NOMO-1 treated with DMSO at 0.1 percent for 48 hours (cell line): Measurements from ENCODE around the gene OSBPL1A.
A peak's percentile ranks its signal among the peaks of the same experiment; 100 is the strongest.

Experiments used
- DNase-seq: peaks from one replicate; lab custom pipeline; 2025; ENCODE audit not compliant: unreplicated experiment; lab: John Stamatoyannopoulos, UW

Gene OSBPL1A

DNA sequence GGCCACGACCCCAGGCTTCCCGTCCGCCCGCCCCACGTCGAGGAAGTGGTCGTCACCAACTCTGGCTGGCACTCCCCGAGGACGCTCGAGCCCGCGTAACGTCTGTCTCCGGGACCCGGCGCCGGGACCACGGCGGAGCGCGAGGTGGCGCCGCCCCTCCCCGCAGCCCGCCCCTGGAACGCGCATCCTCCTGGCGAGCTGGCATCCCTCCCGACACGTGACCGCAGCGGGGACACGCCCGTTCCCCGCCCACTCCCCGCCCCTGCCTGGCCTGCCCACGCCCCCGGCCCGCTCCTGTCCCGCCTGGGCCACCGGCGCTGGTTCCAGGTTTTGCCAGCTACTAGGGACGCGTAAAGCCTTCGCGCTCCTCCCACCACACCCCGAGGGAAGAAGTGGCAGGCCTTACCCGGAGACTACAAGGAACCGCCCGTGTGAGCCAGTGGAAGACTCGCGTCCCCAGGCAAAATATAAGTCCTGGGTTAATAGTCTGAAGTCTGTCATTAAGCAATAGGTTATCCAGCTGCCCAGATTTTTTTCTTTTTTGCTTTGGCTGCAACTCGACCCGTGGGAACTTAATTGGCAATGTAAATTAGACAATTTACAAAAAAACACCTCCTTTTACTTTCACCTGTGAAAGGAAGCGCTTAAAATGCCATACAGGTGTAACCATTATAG is at the start of gene OSBPL1A:
OSBPL1A (minus strand) TSS at position 131 of the 675 bp plus-strand sequence. CDS start 20,291 bp downstream, outside the sequence.
- peak; percentile 97 for DNase-seq

GRCh38 chr18:24446953-24447538 is 49.4 kb upstream of the OSBPL1A start:
- peak; percentile 15 for DNase-seq

DNA sequence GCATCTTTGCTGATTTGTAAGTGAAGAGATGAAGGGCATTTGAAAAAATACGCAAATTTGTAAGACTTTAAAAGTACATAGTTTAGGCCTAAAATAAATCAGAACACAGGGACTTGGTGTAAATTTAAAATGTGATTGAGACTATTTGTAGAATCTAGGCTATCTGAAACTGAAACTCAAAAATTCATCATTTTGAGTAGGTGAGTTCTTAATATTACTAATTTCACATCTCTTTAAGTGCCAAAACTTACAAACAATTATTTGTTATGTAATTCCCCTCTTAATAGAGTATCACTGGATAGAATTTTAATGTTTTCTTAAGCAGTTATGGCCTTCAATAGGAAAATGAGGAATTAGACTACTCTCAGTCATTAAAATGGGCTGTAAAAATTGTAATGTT is 48.8 kb upstream of the OSBPL1A start:
- DNase-seq, result no peak

- peak; percentile 82 for DNase-seq
These were observed 46.2 kb upstream of the OSBPL1A start for GRCh38 chr18:24443870-24444269.

DNA sequence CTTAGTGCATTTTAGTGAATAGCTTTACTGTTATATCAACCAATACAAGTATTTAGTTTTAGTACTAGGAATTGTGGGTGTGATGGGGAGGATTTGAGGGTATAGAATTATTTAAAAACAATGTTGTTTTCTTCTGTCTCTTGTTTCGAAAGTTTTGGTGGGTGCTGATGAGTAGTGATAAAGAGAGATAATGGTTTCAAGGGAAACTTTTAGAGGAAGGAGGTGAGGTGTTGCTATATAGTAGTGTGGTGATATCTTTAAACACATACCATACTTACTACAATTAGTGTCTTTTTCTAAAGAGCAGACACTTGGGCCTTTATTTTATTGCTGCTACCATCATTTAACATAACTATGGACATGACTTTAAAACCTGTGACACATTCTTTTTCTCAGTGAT is 39.3 kb upstream of the OSBPL1A start:
- DNase-seq, result no peak

- DNase-seq, result peak; percentile 72
These were observed 35.0 kb upstream of the OSBPL1A start for GRCh38 chr18:24432618-24433017.

DNA sequence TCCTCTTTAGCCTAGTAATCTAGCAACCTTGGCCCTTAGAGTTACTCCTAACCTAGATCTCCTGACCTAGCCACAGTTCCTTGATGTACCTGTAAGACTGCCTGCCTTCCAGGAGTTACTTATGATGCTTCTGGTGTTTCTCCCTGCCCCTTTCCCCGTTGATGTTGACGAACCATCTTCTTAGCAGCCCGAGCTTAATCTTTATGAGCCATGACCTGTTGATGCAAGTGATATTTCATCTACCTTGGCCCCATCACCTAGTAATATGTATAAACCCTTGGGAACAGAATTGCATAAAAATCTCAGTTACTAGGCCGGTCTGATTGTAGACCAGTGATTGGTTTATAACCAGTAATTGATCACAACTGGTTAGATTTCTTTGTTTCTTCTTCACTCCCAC is 31.6 kb upstream of the OSBPL1A start:
- DNase-seq, result no peak

DNA sequence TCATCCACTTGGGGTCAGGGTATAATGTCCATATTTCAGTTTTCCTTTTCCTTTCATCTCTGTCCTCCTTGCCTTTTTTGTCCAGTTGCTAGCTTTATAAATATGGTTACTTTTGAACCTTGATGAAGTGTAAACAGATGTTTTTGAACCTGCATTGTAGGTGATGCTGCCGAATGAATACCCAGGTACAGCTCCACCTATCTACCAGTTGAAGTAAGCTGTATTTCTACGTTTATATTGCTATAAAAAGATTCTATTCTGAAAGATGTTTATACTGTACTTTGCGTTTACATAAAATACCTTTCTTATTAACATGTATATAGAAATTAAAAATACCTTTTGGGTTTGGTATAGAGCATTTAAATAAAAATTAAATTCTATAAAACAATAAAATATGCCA is 31.1 kb upstream of the OSBPL1A start:
- DNase-seq, result no peak

- DNase-seq, result peak; percentile 0
These were observed 29.9 kb upstream of the OSBPL1A start for GRCh38 chr18:24427484-24427883.

DNA sequence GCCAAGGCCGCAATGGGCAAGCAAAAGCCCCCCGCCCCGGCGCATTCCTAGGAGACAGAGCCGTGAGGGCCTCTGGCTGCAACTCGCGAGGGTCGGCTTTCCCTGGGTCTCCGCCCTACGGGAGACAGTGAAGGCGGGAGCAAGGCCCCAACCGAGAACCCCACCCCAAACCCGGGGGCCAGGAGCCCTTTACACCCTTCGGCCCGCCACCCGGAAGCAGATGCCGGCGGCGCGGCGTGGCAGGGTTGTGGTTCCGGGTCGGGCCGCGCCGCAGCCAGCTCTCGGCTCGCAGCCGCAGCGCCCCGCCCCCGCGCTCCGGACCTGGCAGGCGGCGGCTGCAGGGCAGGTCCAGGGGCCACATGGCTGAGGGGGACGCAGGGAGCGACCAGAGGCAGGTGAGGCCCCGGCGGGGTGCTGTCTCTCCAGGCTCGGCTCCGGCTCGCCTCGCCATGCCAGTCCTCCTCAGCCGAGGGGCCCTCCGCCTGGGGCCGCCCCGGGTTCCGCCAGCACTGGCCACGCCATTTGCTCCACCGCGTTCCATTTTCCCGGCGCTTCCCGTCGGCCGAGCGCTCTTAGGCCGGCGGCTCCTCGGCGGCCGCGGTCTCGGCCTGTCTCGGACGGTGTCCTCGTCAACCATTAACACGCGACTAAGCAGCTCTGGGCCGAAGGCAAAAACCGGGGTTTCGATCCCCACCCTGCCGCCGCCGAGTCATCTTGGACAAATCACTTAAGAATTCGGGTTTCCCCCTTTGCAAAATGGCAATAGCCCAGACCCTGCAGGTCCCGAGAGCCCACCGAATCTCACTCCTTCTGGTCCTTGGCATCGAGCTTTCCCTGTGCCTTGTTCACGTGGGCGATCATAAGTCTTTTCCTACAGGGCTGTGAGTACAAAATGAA is 29.0 kb upstream of the OSBPL1A start, which contains the start of gene IMPACT:
IMPACT (plus strand) TSS at position 273 of the 897 bp plus-strand sequence; CDS start at position 360, 87 bp downstream.
- peak; percentile 78 for DNase-seq

DNA sequence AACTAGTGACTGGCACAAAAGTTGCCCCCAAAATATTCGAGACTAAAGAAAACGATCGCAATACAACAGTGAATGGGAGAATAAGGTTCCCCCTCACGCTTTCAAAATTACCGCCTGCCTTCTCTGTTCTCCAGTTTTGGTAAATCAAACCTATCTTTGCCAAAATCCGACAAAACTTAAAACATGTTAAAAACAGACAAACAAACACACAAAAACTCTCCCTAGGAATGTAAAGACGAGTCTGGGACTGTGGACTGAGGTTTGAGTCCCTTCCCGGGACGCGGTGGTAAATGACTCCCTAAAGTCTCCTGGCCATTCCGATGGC is 28.4 kb upstream of the OSBPL1A start:
- DNase-seq, result no peak

GRCh38 chr18:24421831-24422230 is 24.2 kb upstream of the OSBPL1A start:
- DNase-seq, result no peak

- no peak for DNase-seq
These were observed 22.9 kb upstream of the OSBPL1A start for GRCh38 chr18:24420551-24420950.

- DNase-seq, result no peak
These were observed 19.9 kb upstream of the OSBPL1A start for GRCh38 chr18:24417480-24417879.

GRCh38 chr18:24414349-24415003 is 16.9 kb upstream of the OSBPL1A start:
- DNase-seq, result no peak

DNA sequence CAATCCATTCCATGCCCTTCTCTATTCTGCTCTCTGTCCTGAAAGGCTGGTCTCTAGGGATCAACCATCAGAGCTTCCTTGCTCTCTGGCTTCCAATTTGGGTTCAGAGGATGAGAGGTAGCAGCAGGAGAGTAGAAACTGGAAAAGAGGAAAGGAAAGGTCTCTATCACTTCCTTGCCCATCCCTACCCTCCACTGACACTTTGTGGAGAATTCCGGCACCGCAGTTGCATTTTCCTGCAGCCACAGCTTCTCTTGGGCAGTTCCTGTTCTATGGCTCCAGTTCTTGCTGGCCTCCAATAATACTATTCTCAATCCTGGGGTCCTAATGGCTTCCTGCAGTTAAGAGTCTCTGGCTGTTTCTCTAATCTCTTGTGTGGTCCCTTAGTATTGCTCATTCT is 15.5 kb upstream of the OSBPL1A start:
- no peak for DNase-seq

GRCh38 chr18:24408496-24408895 is 10.9 kb upstream of the OSBPL1A start:
- DNase-seq, result no peak

- DNase-seq, result no peak
These were observed 7.0 kb upstream of the OSBPL1A start for GRCh38 chr18:24404591-24404990.

DNA sequence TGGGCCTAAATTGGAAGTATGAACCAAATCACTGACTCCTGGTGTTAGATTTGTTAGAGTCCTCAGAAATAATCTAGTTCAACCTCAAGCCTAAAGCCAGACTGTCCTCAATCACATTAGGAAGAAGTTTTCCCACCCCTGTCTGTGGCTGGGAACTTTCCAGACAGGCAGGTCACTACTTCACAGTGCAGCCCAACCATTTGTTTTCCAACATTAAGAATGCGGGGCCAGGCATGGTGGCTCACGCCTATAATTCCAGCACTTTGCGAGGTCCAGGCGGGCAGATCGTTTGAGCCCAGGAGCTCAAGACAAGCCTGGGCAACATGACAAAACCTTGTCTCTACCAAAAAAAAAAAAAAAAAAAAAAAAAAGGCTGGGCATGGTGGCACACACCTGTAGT is 5.5 kb upstream of the OSBPL1A start:
- DNase-seq, result no peak

DNA sequence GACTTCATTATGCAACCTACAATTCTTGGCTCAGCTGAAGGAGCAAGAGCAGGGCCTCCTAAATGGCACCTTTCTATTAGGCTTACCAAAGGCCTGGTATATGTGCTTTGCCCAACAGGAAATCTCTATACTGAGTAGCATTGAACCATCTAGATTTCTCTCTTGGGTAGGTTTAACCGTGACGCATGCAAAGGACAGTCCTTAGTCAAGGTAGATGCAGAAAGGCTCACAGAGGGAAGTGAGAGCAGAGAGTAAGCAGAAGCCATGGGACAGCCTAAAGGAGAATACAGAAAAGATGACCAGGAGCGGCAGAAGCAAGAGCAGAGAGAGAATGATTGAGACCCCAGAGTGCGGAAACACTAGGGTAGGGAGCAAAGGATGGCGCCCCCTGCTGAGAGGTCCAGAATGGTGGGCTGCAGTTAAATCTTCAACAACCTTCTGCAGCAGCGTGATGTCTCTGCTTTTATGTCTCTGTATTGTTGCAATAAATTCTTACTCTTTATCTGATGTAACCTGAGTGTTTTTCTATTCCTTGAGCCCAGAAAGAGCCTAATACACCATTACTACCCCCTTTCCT is 4.7 kb upstream of the OSBPL1A start:
- peak; percentile 7 for DNase-seq

GRCh38 chr18:24400587-24400986 is 3.0 kb upstream of the OSBPL1A start:
- DNase-seq, result no peak
